Natural killer cell (primary cell): ENCODE results near the gene LMBR1. TPM values are rescaled to one million over a fixed set of nuclear protein-coding genes. Genes with fewer than 3 reads are reported as not detected.

ENCODE experiments used
- ATAC-seq, 3 donors: fragments of 150-1000 bp in 2 of 3; fragments of 200-7000 bp in 1 of 3; cut with Tn5 transposase; 1 replicate in 1 of 3; 2 replicates in 2 of 3; pipeline ENCODE4 v1.10.0; 2021; ENCODE audit warnings: mild to moderate bottlenecking in 2 of 3, moderate library complexity in 2 of 3
- DNase-seq, 2 donors: peaks; one replicate each; pipeline versions ENCODE4 v3.0.0 to v3.0.0-alpha.2; 2013 to 2021; ENCODE audit warnings: mixed read lengths in 1 of 2
- H3K27ac ChIP-seq: one replicate; pipeline ENCODE4 v1.5.1; 2013; ENCODE audit warnings: mild to moderate bottlenecking, low read length
- H3K27me3 ChIP-seq: one replicate; pipeline ENCODE4 v1.6.1; 2013; ENCODE audit warnings: low read length; ENCODE audit not compliant: control insufficient read depth, insufficient read depth
- H3K36me3 ChIP-seq: one replicate; pipeline ENCODE4 v1.6.1; 2013; ENCODE audit warnings: low read length; ENCODE audit not compliant: control insufficient read depth, insufficient read depth
- H3K4me1 ChIP-seq: one replicate; pipeline ENCODE4 v1.6.1; 2013; ENCODE audit warnings: low read length; ENCODE audit not compliant: control insufficient read depth, insufficient read depth
- H3K4me3 ChIP-seq: one replicate; pipeline ENCODE4 v1.5.1; 2013; ENCODE audit warnings: low read length
- H3K9me3 ChIP-seq: one replicate; pipeline ENCODE4 v1.6.1; 2013; ENCODE audit warnings: low read length; ENCODE audit not compliant: control insufficient read depth, insufficient read depth
- H3K27ac Mint-ChIP-seq, 2 donors: one replicate each; pipeline ENCODE4 v1.8.0; 2022; ENCODE audit warnings: mild to moderate bottlenecking in 2 of 2, mixed read lengths in 2 of 2, moderate library complexity in 1 of 2
- H3K27me3 Mint-ChIP-seq, 2 donors: one replicate each; pipeline ENCODE4 v1.8.0; 2022; ENCODE audit warnings: low read depth in 2 of 2, mixed read lengths in 2 of 2
- H3K36me3 Mint-ChIP-seq: one replicate; pipeline ENCODE4 v1.8.0; 2022; ENCODE audit warnings: mixed read lengths
- H3K4me1 Mint-ChIP-seq, 2 donors: one replicate each; pipeline ENCODE4 v1.8.0; 2022; ENCODE audit warnings: mixed read lengths in 2 of 2
- H3K4me3 Mint-ChIP-seq: one replicate; pipeline ENCODE4 v1.8.0; 2022; ENCODE audit warnings: mild to moderate bottlenecking, moderate library complexity, mixed read lengths
- H3K9me3 Mint-ChIP-seq, 2 donors: one replicate each; pipeline ENCODE4 v1.8.0; 2022; ENCODE audit warnings: mixed read lengths in 2 of 2
- WGBS: methylation state at CpG from one replicate; pipeline ENCODE4 v1.1.7; 2013; ENCODE audit warnings: missing lambda C conversion rate; ENCODE audit not compliant: insufficient coverage; 5-methylcytosine and 5-hydroxymethylcytosine counted together
- intact Hi-C: fragments of 100-400 bp; cut with micrococcal nuclease; formaldehyde crosslinking; loops from one replicate; pipeline ENCODE4 v1.14.2; 2022
- total RNA-seq, 4 donors: library from RNA; stranded (reverse); fragments of 120-200 nt in 1 of 4; gene quantifications; one replicate each; pipeline versions ENCODE4 v1.2.3 to v1.2.4, GENCODE V29; 2013 to 2022
- TF ChIP-seq, protein P1 (sequence below): fragments of 200-600 bp; IDR thresholded peaks from one replicate; pipeline ENCODE4 v1.8.0; 2022; ENCODE audit warnings: antibody characterized with exemption

LMBR1 gene
- total RNA-seq, 3 donors from 2014 or later (not counting 1 experiment from before 2014, with no cell fraction given), result 60.4 to 71.7 (median 66.1) TPM

DNA sequence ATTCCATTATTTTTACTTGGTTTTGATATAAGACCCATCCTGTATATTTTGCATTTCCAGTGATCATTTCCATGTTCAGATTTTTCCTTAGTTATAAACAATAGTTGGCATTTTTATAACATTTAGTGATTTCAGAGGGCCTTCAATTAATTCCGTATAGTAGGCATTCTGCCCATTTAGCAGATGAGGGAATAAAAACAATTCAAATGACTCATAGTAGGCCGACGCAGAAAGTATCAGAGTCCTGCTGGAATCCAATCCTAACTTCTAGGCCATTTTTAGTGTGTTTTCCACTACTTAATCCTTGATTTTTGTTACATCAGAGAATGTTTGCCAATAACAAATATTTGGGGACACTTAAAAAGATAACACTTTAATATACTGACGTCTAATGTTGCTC, 237.0 kb downstream of the LMBR1 start:
- Mint-ChIP-seq H3K4me1 (no peaks in the 10 kb centered on the region), H3K27me3 (peaks cover 19% of the 10 kb centered on the region in 2 donors), H3K27ac (no peak overlapping the region), H3K4me3 (no peak overlapping the region), H3K36me3 (no peaks in the 10 kb centered on the region), H3K9me3 (no peaks in the 10 kb centered on the region)
- Histone ChIP-seq H3K27ac (no peak overlapping the region), H3K36me3 (no peaks in the 10 kb centered on the region), H3K4me3 (no peak overlapping the region), H3K4me1 (no peaks in the 10 kb centered on the region), H3K27me3 (no peaks in the 10 kb centered on the region), H3K9me3 (no peaks in the 10 kb centered on the region)
- WGBS, result 91% methylated on average over 3 of the region's 4 CpGs
- TF ChIP-seq, protein P1, sequence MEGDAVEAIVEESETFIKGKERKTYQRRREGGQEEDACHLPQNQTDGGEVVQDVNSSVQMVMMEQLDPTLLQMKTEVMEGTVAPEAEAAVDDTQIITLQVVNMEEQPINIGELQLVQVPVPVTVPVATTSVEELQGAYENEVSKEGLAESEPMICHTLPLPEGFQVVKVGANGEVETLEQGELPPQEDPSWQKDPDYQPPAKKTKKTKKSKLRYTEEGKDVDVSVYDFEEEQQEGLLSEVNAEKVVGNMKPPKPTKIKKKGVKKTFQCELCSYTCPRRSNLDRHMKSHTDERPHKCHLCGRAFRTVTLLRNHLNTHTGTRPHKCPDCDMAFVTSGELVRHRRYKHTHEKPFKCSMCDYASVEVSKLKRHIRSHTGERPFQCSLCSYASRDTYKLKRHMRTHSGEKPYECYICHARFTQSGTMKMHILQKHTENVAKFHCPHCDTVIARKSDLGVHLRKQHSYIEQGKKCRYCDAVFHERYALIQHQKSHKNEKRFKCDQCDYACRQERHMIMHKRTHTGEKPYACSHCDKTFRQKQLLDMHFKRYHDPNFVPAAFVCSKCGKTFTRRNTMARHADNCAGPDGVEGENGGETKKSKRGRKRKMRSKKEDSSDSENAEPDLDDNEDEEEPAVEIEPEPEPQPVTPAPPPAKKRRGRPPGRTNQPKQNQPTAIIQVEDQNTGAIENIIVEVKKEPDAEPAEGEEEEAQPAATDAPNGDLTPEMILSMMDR, result no peak
- DNase-seq (no peak), ATAC-seq (no peak)
- intact Hi-C loops, result no loop called here

DNA sequence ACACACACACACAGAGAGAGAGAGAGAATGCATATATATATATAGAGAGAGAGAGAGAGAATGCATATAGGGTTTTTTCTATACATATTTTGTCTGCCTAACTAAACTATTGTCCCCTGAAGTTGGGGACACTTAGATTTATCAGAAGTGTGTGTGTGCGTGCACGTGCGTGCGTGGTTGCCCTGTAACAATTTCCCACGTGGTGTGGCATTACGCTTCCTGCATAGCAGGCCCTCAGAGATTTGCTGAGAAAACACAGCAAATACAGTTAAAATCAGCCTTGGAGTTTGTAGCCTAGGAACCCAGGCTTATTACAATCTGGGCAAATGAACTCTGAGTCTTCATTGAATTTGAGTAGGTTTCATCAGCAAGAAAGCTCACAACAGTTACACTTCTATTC, 237.7 kb downstream of the LMBR1 start:
- Mint-ChIP-seq H3K27me3 (peaks cover 25% of the 10 kb centered on the region in 2 donors), H3K4me1 (no peaks in the 10 kb centered on the region), H3K9me3 (no peaks in the 10 kb centered on the region), H3K4me3 (no peak overlapping the region), H3K36me3 (no peaks in the 10 kb centered on the region), H3K27ac (no peak overlapping the region)
- no peak for DNase-seq
- no peaks in the 10 kb centered on the region for H3K4me1 ChIP-seq
- no peak for ATAC-seq
- intact Hi-C loops, result no loop called here
- H3K27ac ChIP-seq, result no peak overlapping the region
- 63% methylated on average over 6 of the region's 6 CpGs for WGBS
- H3K36me3 ChIP-seq, result no peaks in the 10 kb centered on the region
- H3K27me3 ChIP-seq, result no peaks in the 10 kb centered on the region
- TF ChIP-seq, protein P1, result no peak
- no peaks in the 10 kb centered on the region for H3K9me3 ChIP-seq
- no peak overlapping the region for H3K4me3 ChIP-seq

DNA sequence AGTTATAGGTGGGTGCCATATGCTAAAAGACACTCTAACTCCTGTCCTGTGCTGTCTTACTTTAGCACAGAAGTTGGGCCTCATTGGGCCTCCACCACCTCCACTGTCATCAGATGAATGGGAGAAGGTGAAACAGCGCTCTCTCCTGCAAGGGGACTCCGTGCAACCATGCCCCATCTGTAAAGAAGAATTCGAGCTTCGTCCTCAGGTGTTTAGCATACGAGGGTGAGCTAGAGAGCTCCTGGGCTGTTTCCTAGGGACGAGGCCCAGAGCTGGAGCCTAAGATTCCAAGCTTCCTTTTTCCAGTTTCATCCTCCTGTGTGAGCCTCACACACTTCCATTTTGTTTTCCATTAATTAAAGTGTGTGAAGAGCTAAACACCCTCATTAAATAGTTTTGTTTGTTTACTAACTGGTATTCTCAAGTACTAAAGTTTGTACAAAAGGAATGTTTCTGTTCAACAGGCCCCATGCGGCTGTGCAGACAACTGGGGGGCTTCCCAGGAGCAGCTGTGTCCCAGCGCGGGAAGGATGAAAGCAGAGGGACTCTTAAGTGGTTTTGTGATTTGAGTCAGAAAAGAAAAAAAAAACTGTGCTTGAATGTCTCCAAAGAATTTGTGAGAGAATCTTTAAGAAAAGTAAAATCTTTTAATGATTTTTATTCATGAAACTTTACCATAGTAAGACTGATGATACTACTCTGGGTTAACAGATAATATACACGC, 238.3 kb downstream of the LMBR1 start:
- WGBS, result 88% methylated on average over 9 of the region's 10 CpGs
- no peak overlapping the region for H3K27ac Mint-ChIP-seq
- no peaks in the 10 kb centered on the region for H3K36me3 Mint-ChIP-seq
- H3K4me3 Mint-ChIP-seq, result no peak overlapping the region
- intact Hi-C loops, result no loop called here
- Histone ChIP-seq H3K27me3 (no peaks in the 10 kb centered on the region), H3K4me3 (no peak overlapping the region), H3K4me1 (no peaks in the 10 kb centered on the region), H3K27ac (no peak overlapping the region), H3K9me3 (no peaks in the 10 kb centered on the region), H3K36me3 (no peaks in the 10 kb centered on the region)
- no peaks in the 10 kb centered on the region for H3K9me3 Mint-ChIP-seq
- H3K27me3 Mint-ChIP-seq, result peaks cover 26 to 29% of the 10 kb centered on the region in 2 donors
- DNase-seq (no peak), ATAC-seq (no peak)
- H3K4me1 Mint-ChIP-seq, result no peaks in the 10 kb centered on the region
- TF ChIP-seq, protein P1, result no peak
